Measurements from ENCODE around the gene GPX7.

DNA sequence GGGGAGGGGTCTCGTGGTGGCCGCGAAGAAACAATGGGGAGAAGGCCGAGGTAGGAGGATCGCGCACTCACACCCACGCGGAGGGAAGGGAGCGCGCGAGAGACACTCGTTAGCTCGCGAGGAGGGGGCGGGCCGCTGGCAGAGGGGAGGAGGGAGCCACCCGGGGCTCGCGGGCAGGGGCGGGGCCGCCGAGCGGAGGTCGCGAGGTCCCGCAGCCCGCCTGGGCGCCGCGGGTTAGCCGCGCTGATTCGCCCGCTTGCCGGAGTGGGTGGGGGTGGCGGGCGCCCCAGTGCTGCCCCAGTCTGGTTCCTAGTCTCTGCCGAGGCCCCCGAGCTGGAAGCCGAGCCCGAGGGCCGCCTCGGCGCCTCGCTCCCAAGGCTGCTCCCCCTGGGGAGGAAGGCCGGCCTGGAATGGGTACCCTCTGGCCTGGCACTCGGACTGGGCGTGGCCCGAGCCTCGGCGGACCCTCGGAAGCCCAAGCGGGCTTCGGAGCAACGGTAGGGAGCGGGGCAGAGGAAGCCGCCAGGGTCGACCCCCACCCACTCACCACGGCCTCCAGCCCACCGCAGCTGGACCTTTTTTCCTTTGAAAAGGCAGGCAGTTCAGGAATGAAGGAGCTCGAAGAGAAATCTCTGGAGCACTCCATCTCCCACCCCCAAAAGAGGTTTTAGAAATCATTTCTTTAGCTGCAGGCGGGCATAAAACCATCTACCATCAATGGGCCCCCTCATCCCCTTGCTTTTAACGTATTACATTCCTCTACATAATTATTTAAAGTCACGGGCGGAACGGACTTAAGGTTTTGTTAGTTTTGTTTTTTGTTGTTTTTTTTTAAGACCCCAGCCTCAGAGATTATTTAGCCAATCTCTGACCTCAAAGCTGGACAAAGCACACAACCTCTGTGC lies 48.6 kb upstream of the GPX7 start:
- TF ChIP-seq, protein P1, sequence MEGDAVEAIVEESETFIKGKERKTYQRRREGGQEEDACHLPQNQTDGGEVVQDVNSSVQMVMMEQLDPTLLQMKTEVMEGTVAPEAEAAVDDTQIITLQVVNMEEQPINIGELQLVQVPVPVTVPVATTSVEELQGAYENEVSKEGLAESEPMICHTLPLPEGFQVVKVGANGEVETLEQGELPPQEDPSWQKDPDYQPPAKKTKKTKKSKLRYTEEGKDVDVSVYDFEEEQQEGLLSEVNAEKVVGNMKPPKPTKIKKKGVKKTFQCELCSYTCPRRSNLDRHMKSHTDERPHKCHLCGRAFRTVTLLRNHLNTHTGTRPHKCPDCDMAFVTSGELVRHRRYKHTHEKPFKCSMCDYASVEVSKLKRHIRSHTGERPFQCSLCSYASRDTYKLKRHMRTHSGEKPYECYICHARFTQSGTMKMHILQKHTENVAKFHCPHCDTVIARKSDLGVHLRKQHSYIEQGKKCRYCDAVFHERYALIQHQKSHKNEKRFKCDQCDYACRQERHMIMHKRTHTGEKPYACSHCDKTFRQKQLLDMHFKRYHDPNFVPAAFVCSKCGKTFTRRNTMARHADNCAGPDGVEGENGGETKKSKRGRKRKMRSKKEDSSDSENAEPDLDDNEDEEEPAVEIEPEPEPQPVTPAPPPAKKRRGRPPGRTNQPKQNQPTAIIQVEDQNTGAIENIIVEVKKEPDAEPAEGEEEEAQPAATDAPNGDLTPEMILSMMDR (IDR thresholded peaks at IDR 0.05), result no peak
- TF ChIP-seq POLR2A (IDR thresholded peaks at IDR 0.05), result peak; percentile 65 to 75
